Thyroid gland (tissue), 4 donors: Measurements from ENCODE around the gene ELFN2. TPM values are rescaled to one million over a fixed set of nuclear protein-coding genes. Genes with fewer than 3 reads are reported as not detected.

Source experiments
- DNase-seq, 2 donors: peaks; one replicate each; pipeline ENCODE4 v3.0.0-alpha.2; 2019
- H3K27ac ChIP-seq, 3 donors: fragments of 200-600 bp; sonication (generic); 1 replicate in 2 of 3; 2 replicates in 1 of 3; pipeline ENCODE4 v1.5.1; 2016 to 2019; ENCODE audit warnings: mild to moderate bottlenecking in 1 of 3, moderate library complexity in 1 of 3
- H3K27me3 ChIP-seq: fragments of 200-600 bp; sonication (generic); one replicate; pipeline ENCODE4 v1.5.1; 2019
- H3K36me3 ChIP-seq, 2 donors: fragments of 200-600 bp; sonication (generic); one replicate each; pipeline ENCODE4 v1.5.1; 2016 to 2019
- H3K4me1 ChIP-seq, 2 donors: fragments of 200-600 bp; sonication (generic); one replicate each; pipeline ENCODE4 v1.5.1; 2017 to 2019
- H3K4me3 ChIP-seq, 3 donors: fragments of 200-600 bp; sonication (generic); replicated peaks in 1 of 3; 1 replicate in 2 of 3; 2 replicates in 1 of 3; pipeline ENCODE4 v1.5.1; 2016; ENCODE audit warnings: mild to moderate bottlenecking in 1 of 3
- H3K9me3 ChIP-seq: fragments of 200-600 bp; sonication (generic); one replicate; pipeline ENCODE4 v1.5.1; 2017
- POLR2A ChIP-seq, 2 donors: fragments of 450-650 bp; IDR thresholded peaks; one replicate each; pipeline ENCODE4 v1.6.1; 2017; ENCODE audit warnings: antibody characterized with exemption in 2 of 2, mild to moderate bottlenecking in 2 of 2, moderate library complexity in 1 of 2
- WGBS, 2 donors: methylation state at CpG; one replicate each; pipeline ENCODE4 v1.1.5; 2017; 5-methylcytosine and 5-hydroxymethylcytosine counted together
- intact Hi-C: fragments of 100-400 bp; cut with DNase I; formaldehyde crosslinking; loops from one replicate; pipeline ENCODE4 v1.15.1; 2023
- total RNA-seq, 4 donors: library from RNA; depleted of rRNA; stranded (reverse); fragments of >200 nt; gene quantifications; one replicate each; pipeline ENCODE4 v1.2.3, GENCODE V29; 2016
- TF ChIP-seq, protein P1 (sequence below), 6 experiments: fragments of 200-600 bp in 3 of 6; fragments of 450-650 bp in 3 of 6; sonication (generic) in 3 of 6; IDR thresholded peaks; one replicate each; pipeline ENCODE4 v1.5.1; 2016 to 2019; ENCODE audit warnings: antibody characterized with exemption in 6 of 6, mild to moderate bottlenecking in 2 of 6, inconsistent platforms in 1 of 6, moderate library complexity in 1 of 6

The ELFN2 gene
- total RNA-seq, 4 donors from 2014 or later: 0.05 TPM; not detected in 3

DNA sequence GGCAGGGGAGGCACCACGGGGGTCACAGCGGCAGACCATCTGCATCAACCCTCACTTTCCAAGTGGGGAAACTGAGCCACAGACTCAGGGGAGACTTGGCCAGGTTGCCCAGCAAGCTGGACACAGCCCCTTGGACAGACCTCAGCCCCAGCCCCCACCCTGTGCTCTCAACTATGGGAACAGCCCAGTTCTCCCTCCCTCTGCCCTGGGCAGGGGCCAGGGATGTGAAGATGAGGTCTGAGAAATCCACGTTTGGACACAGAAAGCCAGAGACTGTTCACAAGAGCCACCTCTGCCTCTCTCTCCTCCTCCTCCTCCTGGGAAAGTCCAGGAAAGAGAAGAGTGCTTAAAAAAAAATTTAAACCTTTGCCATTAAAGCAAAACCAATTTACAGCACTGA, 50.1 kb downstream of the ELFN2 start:
- no peaks in the 10 kb centered on the region for H3K27me3 ChIP-seq
- H3K36me3 ChIP-seq: no peaks in the 10 kb centered on the region
- 44 to 61% methylated on average over 2 to 3 of the region's 3 CpGs for WGBS, 2 donors
- intact Hi-C loops: no loop called here
- no peak overlapping the region for H3K4me3 ChIP-seq
- no peak for DNase-seq
- no peaks in the 10 kb centered on the region for H3K9me3 ChIP-seq
- no peak overlapping the region for H3K27ac ChIP-seq
- TF ChIP-seq POLR2A (IDR thresholded peaks at IDR 0.05): no peak
- TF ChIP-seq, protein P1, sequence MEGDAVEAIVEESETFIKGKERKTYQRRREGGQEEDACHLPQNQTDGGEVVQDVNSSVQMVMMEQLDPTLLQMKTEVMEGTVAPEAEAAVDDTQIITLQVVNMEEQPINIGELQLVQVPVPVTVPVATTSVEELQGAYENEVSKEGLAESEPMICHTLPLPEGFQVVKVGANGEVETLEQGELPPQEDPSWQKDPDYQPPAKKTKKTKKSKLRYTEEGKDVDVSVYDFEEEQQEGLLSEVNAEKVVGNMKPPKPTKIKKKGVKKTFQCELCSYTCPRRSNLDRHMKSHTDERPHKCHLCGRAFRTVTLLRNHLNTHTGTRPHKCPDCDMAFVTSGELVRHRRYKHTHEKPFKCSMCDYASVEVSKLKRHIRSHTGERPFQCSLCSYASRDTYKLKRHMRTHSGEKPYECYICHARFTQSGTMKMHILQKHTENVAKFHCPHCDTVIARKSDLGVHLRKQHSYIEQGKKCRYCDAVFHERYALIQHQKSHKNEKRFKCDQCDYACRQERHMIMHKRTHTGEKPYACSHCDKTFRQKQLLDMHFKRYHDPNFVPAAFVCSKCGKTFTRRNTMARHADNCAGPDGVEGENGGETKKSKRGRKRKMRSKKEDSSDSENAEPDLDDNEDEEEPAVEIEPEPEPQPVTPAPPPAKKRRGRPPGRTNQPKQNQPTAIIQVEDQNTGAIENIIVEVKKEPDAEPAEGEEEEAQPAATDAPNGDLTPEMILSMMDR (IDR thresholded peaks at IDR 0.05): no peak
- H3K4me1 ChIP-seq: no peaks in the 10 kb centered on the region

DNA sequence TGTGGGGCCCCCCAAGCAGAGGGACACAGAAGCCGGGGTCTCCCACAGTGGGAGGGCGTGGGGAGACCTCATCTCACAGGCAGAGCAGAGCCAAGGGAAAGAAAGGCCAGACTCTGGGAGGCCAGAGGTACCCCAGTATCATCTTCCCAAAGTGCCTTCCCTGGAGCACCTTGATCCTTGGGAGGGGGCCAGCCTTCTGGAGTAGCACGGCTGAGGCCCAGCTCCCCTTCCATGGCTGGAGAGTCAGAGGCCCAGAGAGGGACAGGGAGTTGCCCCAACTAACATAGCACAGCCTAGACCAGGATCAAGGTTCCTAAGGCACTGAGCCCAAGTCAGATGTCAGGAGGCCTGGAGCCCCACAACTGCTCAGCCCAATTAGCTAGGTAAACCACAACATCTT, 50.6 kb downstream of the ELFN2 start:
- DNase-seq: no peak
- H3K27me3 ChIP-seq: no peaks in the 10 kb centered on the region
- intact Hi-C loops: no loop called here
- no peak overlapping the region for H3K27ac ChIP-seq
- no peak for TF ChIP-seq POLR2A (IDR thresholded peaks at IDR 0.05)
- TF ChIP-seq, protein P1 (IDR thresholded peaks at IDR 0.05): no peak
- no peak overlapping the region for H3K4me3 ChIP-seq
- WGBS, 2 donors: 53 to 58% methylated on average over 3 of the region's 3 CpGs
- no peaks in the 10 kb centered on the region for H3K9me3 ChIP-seq
- H3K36me3 ChIP-seq: no peaks in the 10 kb centered on the region
- no peaks in the 10 kb centered on the region for H3K4me1 ChIP-seq

DNA sequence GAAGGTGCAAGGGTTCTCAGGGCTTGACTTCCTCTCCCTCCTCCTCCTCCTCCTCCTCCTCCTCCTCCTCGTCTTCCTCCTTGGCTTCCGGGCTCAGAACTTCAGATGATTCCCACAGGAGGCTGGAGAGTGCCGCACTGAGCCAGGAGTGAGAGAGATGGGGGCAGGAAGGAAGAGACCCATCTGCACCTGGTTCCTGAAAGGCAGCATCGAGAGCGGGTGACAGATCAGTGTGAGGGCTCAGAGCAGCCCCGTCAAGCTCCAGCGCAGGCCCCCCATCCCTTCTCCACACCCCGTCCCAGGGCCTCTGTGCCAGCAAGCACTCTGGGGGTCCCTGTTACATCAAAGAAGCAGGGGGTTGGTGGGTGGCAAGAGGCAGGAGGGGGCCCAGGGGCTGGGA, 51.5 kb downstream of the ELFN2 start:
- Histone ChIP-seq H3K36me3 (no peaks in the 10 kb centered on the region), H3K4me1 (no peaks in the 10 kb centered on the region), H3K4me3 (no peak overlapping the region), H3K9me3 (no peaks in the 10 kb centered on the region), H3K27me3 (no peaks in the 10 kb centered on the region), H3K27ac (no peak overlapping the region)
- no peak for DNase-seq
- TF ChIP-seq, protein P1 (IDR thresholded peaks at IDR 0.05): no peak
- no peak for TF ChIP-seq POLR2A (IDR thresholded peaks at IDR 0.05)
- intact Hi-C loops: no loop called here
- 61 to 73% methylated on average over 8 of the region's 8 CpGs for WGBS, 2 donors

DNA sequence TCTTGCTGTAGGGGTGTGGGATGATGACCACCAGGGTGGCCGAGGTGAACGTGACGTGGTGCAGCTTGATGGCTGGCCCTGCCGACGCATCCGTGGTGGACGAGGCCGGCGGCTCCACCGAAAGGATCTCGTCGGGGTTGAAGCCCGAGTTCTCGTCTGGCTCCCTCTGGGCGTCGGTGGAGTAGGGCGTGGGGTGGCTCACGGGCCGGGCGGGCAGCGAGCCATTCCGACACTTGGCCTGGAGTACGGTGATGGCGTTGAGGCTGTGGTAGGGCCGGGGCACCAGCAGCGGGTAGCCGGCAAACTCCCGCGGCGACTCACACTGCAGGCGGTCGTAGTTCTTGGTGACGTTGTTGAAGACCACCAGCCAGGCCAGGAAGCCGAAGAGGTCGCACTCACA, 52.7 kb downstream of the ELFN2 start:
- Histone ChIP-seq H3K27ac (no peak overlapping the region), H3K4me3 (no peak overlapping the region), H3K9me3 (no peaks in the 10 kb centered on the region), H3K36me3 (no peaks in the 10 kb centered on the region), H3K4me1 (no peaks in the 10 kb centered on the region), H3K27me3 (no peaks in the 10 kb centered on the region)
- intact Hi-C loops: no loop called here
- DNase-seq: no peak
- WGBS, 2 donors: 93 to 95% methylated on average over 34 to 35 of the region's 35 CpGs
- TF ChIP-seq, protein P1 (IDR thresholded peaks at IDR 0.05): no peak
- TF ChIP-seq POLR2A (IDR thresholded peaks at IDR 0.05): no peak

DNA sequence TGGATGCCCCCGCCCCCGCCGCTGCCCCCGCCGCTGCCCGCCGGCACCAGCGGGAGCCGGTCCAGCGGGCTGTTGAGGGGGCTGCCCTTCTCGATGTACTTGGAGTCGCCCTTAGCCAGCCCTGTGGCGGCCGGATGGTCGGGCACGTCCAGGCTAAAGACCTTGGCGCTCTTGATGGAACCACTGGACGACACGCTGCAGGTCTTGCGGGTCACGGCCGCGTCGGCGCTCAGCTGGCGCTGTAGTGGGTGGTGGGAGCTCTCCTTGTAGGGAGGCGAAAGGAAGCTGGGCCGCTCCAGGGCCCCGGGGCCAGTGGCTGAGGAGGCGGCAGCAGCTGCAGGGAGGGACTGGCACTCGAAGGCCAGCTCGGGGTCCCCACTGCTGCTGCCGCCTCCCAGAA, 53.8 kb downstream of the ELFN2 start:
- H3K4me1 ChIP-seq: no peaks in the 10 kb centered on the region
- intact Hi-C loops: no loop called here
- no peak for TF ChIP-seq POLR2A (IDR thresholded peaks at IDR 0.05)
- TF ChIP-seq, protein P1 (IDR thresholded peaks at IDR 0.05): no peak
- no peak for DNase-seq
- H3K27ac ChIP-seq: no peak overlapping the region
- H3K27me3 ChIP-seq: no peaks in the 10 kb centered on the region
- 94% methylated on average over 32 of the region's 33 CpGs; no CpG with 5 or more reads in 1 of the 2 donors for WGBS, 2 donors
- H3K36me3 ChIP-seq: no peaks in the 10 kb centered on the region
- no peaks in the 10 kb centered on the region for H3K9me3 ChIP-seq
- H3K4me3 ChIP-seq: no peak overlapping the region
